Measurements from ENCODE around the gene PRRC2A.

PRRC2A gene

DNA sequence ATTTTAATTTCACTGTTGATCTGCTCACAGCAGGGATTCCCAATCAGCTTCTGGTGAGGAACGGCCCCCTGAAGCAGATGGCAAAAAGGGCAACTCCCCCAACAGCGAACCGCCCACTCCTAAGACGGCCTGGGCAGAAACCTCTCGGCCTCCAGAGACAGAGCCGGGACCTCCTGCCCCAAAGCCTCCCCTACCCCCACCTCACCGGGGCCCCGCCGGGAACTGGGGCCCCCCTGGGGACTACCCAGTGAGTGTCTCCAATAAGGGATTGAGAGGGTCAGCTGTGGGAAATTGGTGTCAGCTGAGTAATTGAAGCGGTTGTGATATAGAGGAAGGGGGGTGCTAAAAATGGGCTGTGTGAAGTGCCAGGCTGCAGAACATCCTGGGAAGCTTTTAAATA is 6.4 kb downstream of the PRRC2A start:
- DNase-seq, result no peak

DNA sequence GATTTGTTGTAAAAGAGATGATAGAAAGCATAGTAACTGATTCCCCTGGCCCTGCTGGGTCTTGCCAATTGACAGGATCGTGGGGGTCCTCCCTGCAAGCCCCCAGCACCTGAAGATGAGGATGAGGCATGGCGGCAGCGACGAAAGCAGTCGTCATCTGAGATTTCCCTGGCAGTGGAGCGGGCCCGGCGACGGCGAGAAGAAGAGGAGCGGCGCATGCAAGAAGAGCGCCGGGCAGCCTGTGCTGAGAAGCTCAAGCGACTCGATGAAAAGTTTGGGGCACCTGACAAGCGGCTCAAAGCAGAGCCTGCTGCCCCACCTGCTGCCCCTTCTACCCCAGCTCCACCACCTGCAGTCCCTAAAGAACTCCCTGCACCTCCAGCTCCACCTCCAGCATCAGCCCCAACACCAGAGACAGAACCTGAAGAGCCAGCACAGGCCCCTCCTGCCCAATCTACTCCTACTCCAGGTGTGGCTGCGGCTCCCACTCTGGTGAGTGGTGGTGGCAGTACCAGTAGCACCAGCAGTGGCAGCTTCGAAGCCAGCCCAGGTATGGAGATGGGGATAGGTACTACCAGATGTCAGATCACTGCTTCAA is 7.3 kb downstream of the PRRC2A start:
- no peak for DNase-seq

- no peak for DNase-seq
Observed at GRCh38 chr6:31629014-31629413, 8.5 kb downstream of the PRRC2A start.

GRCh38 chr6:31630177-31630934 is 9.8 kb downstream of the PRRC2A start:
- no peak for DNase-seq

DNA sequence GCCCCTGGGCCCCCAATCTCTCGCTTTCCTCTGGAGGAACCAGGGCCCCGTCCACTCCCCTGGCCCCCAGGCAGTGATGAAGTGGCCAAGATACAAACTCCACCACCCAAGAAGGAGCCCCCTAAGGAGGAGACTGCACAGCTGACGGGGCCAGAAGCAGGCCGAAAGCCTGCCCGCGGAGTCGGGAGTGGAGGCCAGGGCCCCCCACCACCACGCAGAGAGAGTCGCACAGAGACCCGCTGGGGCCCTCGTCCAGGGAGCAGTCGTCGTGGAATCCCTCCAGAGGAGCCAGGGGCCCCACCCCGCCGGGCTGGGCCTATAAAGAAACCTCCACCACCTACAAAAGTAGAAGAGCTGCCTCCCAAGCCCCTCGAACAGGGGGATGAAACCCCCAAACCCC is 10.7 kb downstream of the PRRC2A start:
- DNase-seq, result no peak

GRCh38 chr6:31631681-31632278 is 11.3 kb downstream of the PRRC2A start:
- DNase-seq, result no peak

GRCh38 chr6:31632279-31632946 is 11.9 kb downstream of the PRRC2A start:
- no peak for DNase-seq

GRCh38 chr6:31633447-31633846 is 12.9 kb downstream of the PRRC2A start:
- DNase-seq, result no peak

DNA sequence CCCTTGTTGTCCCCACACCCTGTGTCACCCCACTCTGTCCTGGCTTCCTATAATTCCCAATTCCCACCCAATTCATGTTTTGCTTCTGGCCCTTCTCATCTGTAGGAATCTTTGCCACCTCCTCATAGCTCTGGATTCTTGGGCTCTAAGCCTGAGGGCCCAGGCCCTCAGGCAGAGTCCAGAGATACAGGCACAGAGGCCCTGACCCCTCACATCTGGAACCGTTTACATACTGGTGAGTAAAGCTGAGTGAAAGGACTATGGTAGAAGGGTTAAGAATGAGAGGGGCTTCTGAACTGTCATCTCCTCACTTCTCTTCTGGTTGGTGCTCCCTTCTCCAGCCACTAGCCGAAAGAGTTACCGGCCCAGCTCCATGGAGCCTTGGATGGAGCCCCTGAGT is 13.6 kb downstream of the PRRC2A start:
- no peak for DNase-seq

GRCh38 chr6:31634969-31635575 is 14.6 kb downstream of the PRRC2A start:
- DNase-seq, result no peak

GRCh38 chr6:31636698-31637596 is 16.4 kb downstream of the PRRC2A start:
- no peak for DNase-seq

GRCh38 chr6:31639043-31639442 is 18.5 kb downstream of the PRRC2A start:
- DNase-seq, result no peak

DNA sequence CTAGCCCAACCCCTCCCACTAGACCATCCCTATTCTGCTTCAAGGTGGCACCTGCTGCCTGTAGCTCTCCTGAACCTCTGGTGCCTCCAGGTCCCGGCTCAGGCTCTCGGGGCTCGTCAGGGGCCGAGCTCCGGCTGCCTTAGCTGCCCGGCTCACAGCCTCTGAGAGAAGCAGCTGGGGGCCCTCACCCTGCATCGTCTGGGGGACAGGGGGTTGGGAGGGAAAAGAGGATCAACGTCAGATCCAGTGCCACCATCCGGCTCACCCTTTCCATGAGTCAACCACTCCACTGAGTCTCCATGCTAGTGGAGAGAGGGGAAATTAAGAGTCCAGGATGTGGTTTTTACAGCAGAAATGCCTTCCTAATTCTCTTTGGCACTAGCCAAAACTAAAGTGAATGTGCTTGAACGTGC is 18.9 kb downstream of the PRRC2A start:
- DNase-seq, result no peak

- DNase-seq, result no peak
Observed at GRCh38 chr6:31640612-31641011, 20.1 kb downstream of the PRRC2A start.

DNA sequence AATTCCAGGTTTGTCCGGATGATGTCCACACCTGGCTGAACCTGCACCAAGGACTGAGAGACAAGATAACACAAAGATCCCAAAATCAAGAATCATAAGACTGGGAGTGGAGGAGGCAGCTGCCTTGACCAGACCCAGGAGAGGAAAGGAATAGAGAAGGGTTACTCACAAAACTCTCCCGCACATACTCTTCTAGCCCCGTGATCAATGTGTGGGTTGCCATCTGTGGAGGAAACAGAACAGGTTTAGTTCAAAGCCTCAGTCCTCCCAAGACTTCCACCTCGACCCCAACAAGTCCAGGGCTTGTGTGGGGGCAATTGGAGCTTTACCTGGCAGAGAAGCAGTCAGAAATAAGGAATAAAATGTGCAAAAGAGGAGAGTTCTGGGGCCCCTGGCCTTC is 20.9 kb downstream of the PRRC2A start:
- DNase-seq, result no peak

- no peak for DNase-seq
Observed at GRCh38 chr6:31642798-31643570, 22.5 kb downstream of the PRRC2A start.

- no peak for DNase-seq
Observed at GRCh38 chr6:31643818-31644454, 23.4 kb downstream of the PRRC2A start.

DNA sequence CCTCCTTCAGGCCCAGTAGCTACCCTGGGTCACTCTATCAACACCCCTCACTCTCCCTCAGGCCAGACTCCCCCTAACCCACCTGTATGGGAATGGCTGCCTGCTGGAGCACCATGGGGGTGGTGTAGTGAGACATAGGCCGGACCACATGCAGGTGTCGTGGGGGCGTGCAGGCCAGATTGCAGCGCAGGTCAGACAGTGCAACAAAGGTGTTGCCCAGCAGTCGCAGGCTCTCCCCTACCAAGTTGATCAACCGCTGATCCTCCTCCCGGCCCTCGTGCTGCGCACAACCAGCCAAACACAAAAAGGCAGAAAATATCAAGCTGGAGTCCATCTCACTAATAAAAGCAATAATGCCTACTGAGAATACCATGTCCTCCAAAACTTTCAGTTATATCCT is 24.8 kb downstream of the PRRC2A start:
- no peak for DNase-seq

- DNase-seq, result no peak
Observed at GRCh38 chr6:31651602-31652191, 31.2 kb downstream of the PRRC2A start.

GRCh38 chr6:31652925-31653724 is 32.6 kb downstream of the PRRC2A start:
- peak in 1 of 2 donors; percentile 90 for DNase-seq
